Stimulated activated CD4-positive, alpha-beta T cell treated with anti-CD3 and anti-CD28 coated beads, Interleukin-12 subunit alpha, Interleukin-12 subunit beta, amount 100 ng/mL, for 48 hours (primary cell): ENCODE measurements around the gene RNF145.
A peak's percentile ranks its signal among the peaks of the same experiment; 100 is the strongest.
"Not testable (repeated sequence)": the region's sequence is repeated elsewhere in the genome, so short reads cannot be mapped to it uniquely, and the experiment has no call there.

ENCODE experiments used
- DNase-seq, 3 donors: peaks; one replicate each; pipeline ENCODE4 v3.0.0-alpha.2; 2020; ENCODE audit warnings: low read depth in 2 of 3, low spot score in 1 of 3

RNF145 gene, protein sequence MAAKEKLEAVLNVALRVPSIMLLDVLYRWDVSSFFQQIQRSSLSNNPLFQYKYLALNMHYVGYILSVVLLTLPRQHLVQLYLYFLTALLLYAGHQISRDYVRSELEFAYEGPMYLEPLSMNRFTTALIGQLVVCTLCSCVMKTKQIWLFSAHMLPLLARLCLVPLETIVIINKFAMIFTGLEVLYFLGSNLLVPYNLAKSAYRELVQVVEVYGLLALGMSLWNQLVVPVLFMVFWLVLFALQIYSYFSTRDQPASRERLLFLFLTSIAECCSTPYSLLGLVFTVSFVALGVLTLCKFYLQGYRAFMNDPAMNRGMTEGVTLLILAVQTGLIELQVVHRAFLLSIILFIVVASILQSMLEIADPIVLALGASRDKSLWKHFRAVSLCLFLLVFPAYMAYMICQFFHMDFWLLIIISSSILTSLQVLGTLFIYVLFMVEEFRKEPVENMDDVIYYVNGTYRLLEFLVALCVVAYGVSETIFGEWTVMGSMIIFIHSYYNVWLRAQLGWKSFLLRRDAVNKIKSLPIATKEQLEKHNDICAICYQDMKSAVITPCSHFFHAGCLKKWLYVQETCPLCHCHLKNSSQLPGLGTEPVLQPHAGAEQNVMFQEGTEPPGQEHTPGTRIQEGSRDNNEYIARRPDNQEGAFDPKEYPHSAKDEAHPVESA

DNA sequence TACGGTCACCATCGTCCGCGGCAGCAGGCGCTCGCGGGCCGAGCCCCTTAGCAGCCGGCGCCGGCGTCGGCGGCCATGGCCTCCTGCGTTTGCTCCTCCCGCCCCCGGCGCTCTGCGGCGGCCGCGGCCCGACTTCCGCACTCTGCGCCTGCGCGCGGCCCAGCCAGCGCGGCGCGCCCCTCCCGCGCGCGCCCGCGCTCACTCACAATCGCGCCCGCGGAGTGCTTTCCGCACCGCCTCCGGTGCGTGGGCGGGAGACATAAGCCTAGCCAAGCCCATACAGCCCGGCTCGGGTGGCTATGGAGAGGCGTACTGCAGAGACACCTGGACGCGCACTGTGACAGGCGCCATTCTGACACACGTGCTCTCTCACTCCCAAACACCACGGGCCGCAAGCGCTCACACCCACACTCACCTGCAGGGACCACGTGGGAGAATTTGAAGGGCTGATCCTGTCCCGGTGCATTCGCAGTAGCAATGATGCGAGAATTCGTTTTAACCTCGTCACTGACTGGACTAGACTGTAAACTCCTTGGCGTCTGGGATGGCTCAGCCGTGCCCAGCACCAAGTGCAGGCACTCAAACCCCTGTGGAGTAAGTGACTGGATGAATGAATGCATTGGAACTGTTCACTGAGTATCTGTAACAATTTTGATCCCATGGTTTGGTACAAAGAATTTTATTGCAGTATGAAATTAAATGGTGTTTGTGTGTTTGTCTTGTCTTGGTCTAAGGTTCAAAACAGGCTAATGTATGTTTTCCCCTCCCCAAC, at the start of gene RNF145:
TSS of gene RNF145 (minus strand) at position 116 of the 772 bp plus-strand sequence. CDS start 5,936 bp downstream, outside the sequence.
- DNase-seq = peak; percentile 87 to 89 (median 87)

DNA sequence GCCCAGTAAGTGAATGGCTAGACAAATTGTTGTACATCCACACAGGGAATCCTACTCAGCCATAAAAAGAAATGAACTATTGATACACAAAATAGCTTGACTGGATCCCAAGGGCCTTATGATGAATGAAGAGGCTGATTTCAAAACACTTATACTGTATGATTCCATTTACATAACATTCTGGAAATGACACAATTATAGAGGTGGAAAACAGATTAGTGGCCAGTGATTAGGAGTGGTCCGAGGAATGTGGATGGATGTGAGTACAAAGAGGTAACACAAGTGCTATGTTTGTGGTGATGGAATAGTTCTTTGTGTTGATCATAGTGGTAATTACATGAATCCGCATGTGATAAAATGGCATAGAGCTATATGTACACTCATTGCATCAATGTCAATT, 49.0 kb upstream of the RNF145 start:
- no peak for DNase-seq

DNA sequence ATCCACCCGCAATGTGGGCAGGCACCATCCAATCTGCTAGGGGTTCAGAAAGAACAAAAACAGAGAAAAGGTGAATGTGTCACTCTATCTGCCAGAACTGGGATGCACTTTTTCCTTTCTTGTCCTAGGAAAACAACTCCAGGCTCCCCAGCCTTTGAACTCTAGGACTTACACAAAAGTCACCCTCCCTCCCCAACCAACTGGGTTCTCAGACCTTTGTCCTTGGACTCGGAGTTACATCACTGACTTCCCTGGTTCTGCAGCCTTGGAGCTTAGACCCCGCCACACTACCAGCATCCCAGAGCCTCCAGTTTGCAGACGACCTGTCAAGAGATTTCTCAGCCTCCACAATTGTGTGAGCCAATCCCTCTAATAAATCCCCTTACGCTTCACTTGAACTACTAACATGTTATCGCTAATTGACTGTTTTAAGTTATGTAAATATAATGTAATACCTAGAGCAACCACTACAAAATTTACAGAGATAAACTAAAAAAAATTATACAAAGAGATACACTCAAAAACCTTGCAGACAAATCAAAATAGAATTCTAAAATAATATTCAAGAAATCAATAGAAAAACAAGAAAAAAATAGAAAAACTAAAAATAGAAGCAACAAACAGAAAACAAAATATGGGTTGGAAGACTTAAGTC, 48.4 kb upstream of the RNF145 start:
- no peak for DNase-seq

DNA sequence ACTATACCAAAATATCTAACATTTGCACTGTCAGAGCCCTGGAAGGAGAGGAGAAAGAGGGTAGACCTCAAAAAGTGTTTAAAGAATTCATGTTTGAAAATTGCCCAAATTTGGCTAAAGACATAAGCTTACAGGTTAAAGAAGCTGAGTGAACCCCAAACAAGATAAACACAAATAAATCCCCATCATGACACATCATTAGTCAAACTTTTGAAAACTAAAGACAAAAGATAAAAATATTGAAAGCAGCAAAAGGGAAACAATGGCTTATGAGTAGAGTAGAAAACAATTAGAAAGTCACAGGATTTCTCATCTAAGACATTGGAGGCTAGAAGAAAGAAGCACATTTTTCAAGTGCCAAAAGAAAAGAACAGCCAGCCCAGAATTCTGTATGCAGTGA, 47.7 kb upstream of the RNF145 start:
- no peak for DNase-seq

DNA sequence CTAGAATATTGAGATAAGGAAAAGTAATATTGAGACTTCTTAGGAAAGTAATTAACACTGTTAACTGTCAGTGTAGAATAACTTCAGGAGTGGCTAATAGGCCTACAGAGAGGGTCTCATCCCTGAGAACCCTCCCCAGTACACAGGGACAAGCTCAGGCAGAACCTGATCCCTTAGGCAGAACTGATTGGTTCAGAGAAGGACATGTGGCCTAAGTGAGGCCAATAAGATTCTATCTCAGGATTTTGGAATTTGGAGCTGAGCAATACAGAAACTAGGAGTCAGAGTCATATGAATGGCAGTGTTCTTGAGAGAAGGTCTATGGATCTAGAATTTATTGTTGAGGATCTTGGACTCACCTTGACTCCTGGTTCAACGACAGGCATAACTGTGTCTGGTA, 42.8 kb upstream of the RNF145 start:
- no peak for DNase-seq

DNA sequence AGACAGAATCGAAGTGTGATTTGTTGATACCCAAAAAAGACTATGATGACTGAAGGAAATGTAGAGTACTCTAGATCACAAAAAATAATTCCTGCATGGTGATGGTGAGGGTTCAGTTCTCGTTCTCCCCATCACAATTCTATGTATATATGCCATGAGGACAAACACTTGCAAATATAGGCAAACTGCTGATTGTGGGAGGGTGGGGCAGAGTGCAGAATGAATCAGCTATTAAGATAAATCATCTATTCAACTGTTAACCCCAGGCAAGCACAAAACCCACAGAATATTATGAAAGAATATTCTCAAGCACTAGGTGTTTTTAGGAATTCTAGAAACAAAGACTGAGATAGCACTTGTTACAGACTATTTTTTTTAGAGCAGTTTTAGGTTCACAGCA, 39.8 kb upstream of the RNF145 start:
- no peak for DNase-seq

DNA sequence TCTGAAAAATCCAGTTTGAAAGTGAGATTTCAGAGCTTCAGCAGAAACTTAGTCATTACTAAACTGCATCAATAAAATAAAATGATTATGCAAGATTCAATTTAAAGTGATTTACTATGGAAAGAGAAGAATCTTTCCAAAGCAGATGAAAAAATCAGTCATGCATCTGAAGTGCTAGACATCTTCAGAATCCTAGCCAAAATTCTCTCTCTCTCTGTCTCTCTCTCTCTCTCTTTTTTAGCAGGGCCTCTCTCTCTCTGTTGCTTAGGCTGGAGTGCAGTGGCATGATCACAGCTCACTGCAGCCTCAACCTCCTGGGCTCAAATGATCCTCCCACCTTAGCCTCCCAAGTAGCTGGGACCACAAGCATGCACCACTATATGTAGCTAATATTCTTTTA, 35.5 kb upstream of the RNF145 start:
- DNase-seq = no peak

DNA sequence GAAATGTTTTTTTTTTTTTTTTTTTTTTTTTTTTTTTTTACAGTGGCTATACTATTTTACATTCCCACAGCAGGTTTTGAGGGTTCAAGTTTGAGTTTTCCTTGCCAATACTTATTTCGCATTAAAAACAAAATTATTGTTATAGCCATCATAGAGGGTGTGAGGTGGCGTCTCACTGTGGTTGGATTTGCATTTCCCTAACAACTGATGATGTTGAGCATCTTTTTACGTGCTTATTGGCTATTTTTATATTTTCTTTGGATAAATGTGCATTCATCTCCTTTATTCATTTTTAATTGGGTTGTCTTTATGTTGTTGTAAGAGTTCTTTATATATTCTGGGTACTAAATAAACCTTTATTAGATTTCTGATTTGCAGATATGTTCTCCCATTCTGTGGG, 34.8 kb upstream of the RNF145 start:
- no peak for DNase-seq

DNA sequence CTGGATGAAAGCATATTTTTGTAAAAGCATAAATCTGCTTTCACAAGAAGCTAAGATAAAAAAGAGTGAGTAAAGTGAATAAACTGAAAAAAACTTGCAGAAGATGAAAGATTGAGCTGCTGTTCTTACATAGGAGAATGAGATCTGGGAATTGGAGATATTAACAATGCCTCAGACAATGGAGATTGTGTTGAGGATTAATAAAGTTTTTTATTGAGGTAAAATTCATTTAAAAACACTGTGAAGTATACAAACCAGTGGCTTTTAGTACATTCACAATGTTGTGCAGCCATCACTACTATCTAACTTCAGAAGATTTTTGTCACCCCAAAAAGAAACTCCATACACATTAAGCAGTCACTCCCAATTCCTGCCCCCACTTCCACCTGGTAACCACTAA, 34.0 kb upstream of the RNF145 start:
- DNase-seq = no peak

DNA sequence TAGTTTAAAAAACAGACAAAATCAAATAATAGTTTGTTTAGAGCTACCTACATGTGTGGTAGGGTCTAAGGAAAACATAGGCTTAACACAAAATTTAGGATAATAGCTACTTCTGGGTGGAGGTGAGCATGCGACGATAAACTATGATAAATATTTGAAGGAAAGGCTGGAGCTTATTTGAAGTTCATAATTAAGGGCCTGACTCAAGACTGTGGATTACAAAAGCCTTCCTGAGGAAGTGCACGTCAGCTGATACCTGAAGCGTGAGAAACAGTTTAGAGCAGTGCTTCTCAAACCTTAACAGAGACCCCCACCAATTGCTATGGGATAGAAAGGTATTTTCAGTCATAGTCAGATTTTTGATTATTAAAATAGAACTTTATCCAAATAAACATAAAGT, 33.3 kb upstream of the RNF145 start:
- no peak for DNase-seq

DNA sequence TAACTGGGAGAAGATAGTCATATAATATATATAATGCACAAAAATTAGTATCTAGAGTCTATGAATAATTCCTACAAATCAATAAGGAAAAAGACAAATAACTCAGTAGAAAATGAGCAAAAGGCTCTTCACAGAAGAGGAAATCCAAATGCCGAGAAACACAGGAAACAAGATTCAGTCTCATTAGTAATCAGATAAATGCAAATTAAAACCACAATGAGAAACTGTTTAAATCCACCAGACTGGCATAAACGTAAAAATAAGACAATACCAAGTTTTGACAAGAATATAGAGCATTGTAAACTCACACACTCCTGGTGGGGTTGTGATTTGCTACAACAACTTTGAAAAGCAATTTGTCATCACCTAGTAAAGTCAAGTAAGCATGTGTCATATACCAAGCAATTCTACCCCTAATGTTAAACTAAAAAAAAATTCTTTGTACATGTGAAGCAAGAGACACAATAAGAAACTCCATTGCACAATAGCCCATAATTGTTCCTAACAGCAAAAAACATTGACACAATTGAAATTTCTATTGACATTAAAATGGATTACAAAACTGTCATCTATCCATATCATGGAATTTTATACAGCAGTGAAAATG, 32.7 kb upstream of the RNF145 start:
- no peak for DNase-seq

DNA sequence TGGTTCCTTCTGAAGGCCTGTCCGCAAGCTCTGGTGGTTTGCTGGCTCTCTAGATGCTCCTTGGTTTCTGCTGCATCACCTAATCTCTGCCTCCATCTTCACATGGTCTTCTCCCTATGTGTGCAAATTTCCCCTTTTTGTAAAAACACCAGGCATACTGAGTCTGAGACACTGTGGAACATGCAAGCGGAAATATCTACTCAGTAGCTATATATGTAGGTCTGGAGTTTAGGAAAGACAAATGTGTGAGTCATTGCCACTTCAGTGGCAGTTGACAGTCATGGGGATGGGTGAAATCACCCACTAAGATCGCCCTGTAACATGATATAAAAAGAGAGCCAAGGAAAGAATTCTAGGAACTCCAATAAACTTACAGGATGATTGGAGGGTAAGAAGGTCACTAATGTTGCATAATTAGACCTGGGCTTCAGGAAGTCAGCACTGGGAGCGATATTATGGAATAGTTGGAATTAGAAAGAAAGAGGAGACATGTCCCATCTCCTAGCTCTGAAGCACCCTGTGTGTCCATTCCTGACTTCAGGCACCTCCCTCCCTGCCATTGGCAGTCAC, 31.0 kb upstream of the RNF145 start:
- DNase-seq = peak in 1 of 3 donors; percentile 3

DNA sequence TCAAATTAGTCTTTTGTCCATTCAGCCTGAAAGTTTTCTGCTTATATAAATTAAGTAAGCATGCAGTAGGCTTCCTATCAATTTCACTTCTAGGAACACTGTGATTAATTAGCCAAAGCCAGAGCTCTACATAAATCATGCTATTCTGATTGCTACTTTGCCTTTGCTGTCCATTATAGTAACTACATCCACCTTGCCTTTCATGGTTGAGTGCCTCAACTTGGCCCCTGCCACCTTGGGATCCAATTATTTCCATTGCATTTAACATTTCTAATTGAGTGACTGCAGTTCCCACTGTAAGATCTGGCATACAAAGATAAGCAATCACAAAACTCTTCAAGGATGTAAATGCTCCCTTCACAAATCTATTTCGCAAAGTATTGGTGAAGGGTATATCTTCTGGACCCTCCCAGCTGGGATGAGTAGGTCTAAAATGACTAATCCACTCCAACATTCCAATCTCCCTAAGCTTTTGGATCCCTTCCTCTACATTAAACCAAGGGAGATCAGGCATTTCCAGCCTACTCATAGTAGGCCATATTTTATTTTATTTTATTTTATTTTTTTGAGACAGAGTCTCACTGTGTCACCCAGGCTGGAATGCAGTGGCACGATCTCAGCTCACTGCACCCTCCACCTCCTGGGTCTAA, 26.6 kb upstream of the RNF145 start:
- not testable (repeated sequence) for DNase-seq

DNA sequence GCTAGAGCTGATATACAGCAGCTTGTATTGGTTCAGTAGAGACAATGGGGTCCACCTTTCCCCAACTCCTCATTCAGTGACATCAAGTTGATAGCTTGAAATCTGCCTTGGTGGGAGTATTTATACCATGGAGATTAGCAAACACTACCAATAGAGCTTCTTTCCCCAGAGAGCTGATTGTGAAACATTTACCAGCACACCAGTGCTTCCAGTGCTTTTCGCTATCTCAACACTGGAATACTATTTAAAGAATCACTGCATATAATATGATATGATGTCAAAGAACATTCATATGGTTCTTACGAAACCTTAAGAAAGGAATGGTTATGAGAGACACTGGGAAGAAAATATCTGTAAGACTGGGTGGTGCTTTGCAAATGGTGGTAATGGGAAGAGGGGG, 21.8 kb upstream of the RNF145 start:
- DNase-seq = no peak

DNA sequence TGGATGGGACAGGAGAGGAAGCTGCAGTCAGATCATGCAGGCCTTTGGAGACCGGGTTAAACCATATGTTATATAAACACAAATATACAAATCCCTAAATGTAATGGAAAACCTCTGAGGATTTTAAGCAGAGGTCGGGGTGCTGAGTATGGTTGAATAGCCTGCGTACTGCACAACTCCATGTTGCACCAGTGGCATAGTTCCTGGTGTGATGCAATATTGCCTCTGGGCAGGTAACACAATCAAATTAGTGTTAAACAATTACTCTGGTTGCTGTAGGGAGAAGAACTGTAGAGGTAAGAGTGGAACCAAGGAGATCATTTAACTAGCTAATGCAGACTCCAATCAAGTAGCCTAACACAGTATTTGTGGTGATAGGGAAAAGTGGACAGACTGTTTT, 21.3 kb upstream of the RNF145 start:
- no peak for DNase-seq

DNA sequence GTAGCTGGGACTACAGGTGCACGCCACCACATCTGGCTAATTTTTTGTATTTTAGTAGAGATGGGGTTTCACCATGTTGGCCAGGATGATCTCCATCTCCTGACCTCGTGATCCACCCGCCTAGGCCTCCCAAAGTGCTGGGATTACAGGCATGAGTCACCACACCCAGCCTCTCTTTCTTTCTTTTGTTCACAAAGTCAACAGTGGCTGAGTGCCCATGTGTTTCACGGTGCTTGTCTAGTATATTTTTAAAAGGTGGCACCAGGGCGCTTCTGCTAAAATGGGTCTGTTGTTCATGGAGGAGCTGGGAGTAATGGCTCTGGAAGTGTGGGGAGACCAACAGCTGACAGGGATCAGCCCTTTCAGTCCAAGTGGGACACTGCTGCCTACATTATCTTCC, 18.7 kb upstream of the RNF145 start:
- not testable (repeated sequence) for DNase-seq

DNA sequence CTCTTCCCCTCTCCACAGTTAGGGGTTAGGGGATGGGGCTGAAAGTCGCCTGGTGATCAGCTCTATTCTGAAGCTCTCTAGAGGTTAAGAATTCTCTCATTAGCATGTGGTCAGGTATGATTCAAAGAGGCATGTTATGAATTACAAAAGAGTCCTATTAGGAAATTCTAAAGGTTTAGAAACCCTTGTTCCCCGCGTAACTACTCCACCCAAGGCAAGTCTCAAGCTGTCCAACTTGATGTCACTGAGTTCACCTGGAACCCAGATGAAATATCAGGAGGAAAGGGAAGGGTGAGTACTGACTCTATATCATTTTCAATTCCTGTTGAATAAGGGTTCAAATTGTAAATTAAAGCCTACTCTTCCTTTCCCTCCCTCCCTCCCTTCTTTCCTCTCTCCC, 18.1 kb upstream of the RNF145 start:
- DNase-seq = no peak

DNA sequence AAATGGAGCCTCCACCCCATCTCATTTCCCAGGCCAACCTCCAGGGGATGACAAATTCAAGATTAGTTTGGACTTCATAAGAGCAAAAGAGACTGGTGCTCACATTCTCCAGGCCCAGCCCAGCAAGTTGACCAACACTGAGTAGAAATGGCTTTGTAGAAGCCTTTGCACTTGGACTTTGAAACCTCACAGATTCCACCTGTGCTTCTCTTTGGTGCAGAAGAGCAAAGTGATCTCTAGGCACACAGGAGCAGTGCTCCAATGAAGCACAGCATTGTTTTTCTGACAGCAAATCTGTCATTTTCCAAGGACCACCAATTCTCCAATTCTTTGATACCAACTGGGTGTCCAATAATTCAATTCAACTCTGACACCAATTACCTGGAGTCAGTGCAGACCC, 17.1 kb upstream of the RNF145 start:
- DNase-seq = no peak

DNA sequence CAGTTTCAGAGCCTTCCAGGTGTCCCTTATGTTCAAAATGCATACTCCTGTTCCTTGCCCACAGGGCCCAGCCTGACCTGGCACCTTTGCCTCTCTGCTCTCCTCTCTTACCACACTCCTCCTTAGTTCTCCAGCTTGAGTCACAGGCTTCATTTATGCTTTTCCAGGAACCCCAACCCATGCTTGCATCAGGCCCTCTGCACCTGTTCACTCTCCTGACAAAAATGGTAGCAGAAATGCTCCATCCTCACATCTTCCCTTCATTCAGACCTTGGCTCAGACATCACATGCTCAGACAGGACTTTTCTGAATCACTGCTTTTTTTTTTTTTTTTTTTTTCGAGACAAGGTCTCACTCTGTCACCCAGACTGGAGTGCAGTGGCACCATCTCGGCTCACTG, 15.1 kb upstream of the RNF145 start:
- no peak for DNase-seq

DNA sequence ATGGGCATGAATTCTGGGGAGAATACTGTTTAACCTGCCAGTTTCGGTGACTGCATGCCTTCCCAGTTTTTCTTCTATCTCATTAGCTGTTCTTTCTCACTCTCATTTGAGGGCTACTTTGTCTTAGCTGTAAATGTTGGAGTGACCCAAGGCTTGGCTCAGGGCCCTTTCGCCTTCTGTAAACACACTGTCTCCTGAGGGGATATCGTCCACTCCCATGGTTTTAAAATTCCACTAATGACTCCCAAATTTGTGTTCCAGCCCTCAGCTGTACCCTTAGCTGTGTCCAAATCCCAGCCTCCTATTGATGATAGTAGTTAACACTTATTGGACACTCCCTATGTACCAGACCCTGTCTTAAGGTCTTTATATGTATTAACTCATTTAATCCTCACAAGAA, 14.1 kb upstream of the RNF145 start:
- no peak for DNase-seq
